K562 (cell line): ENCODE data around the gene SRL. TPM values are rescaled to one million over a fixed set of nuclear protein-coding genes. Genes with fewer than 3 reads are reported as not detected.
A peak's percentile ranks its signal among the peaks of the same experiment; 100 is the strongest.

Experiments
- ARHGAP35 ChIP-seq: fragments of 450-650 bp; IDR thresholded peaks from 2 replicates; pipeline ENCODE4 v1.6.1; 2018; ENCODE audit not compliant: partially characterized antibody
- CBFA2T2 ChIP-seq: fragments of 450-650 bp; conservative IDR thresholded peaks from 2 replicates; pipeline ENCODE4 v1.6.1; 2017; ENCODE audit warnings: mild to moderate bottlenecking
- CHD4 ChIP-seq: fragments of 200-600 bp; sonication (generic); IDR thresholded peaks from 3 replicates; pipeline ENCODE4 v1.6.1; 2012; ENCODE audit warnings: low read depth, mild to moderate bottlenecking, mixed read lengths, low read length, inconsistent platforms; ENCODE audit not compliant: insufficient read depth, insufficient replicate concordance, poor library complexity, severe bottlenecking
- CREB5 ChIP-seq: fragments of 250-450 bp; sonication (Bioruptor Pico); IDR thresholded peaks from 2 replicates; pipeline ENCODE4 v1.5.0; 2020; ENCODE audit warnings: mild to moderate bottlenecking
- ERF ChIP-seq: fragments of 450-650 bp; formaldehyde crosslinking; IDR thresholded peaks from 2 replicates; pipeline ENCODE4 v1.4.0; 2020; ENCODE audit warnings: mild to moderate bottlenecking, mixed read lengths
- FIP1L1 ChIP-seq: fragments of 200-400 bp; formaldehyde crosslinking; IDR thresholded peaks from 2 replicates; pipeline ENCODE4 v1.6.1; 2018; ENCODE audit warnings: mild to moderate bottlenecking, low read depth, low read length; ENCODE audit not compliant: poor library complexity, severe bottlenecking
- HIVEP1 ChIP-seq: fragments of 250-450 bp; sonication (Bioruptor Pico); IDR thresholded peaks from 2 replicates; pipeline ENCODE4 v1.4.0; 2020; ENCODE audit warnings: mild to moderate bottlenecking
- KLF13 ChIP-seq: fragments of 450-650 bp; IDR thresholded peaks from 2 replicates; pipeline ENCODE4 v1.6.1; 2016; ENCODE audit warnings: missing genetic modification characterization, low read depth, mild to moderate bottlenecking, missing compliant biosample characterization, moderate library complexity, borderline replicate concordance
- MAFF ChIP-seq: IDR thresholded peaks from 2 replicates; pipeline ENCODE4 v1.6.1; 2012; ENCODE audit warnings: low read length, improper control_type of control experiment
- NELFE ChIP-seq: IDR thresholded peaks from 2 replicates; pipeline ENCODE4 v1.6.1; 2011; ENCODE audit warnings: mild to moderate bottlenecking; ENCODE audit not compliant: insufficient read depth, insufficient read length
- NFIX ChIP-seq: fragments of 250-450 bp; sonication (Bioruptor Pico); IDR thresholded peaks from 2 replicates; pipeline ENCODE4 v1.4.0; 2020; ENCODE audit warnings: low read depth, mild to moderate bottlenecking, moderate library complexity
- NR2C2 ChIP-seq, 2 experiments: fragments of 200-800 bp in 1 of 2; sonication (Bioruptor generic) in 1 of 2; sonication (generic) in 1 of 2; formaldehyde crosslinking in 1 of 2; IDR thresholded peaks; 2 replicates each; pipeline versions ENCODE4 v1.6.1 to v1.8.0; 2016 to 2022; ENCODE audit warnings: mild to moderate bottlenecking in 1 of 2, missing compliant biosample characterization in 1 of 2, missing genetic modification characterization in 1 of 2, missing genetic modification reagents in 1 of 2
- RB1 ChIP-seq: fragments of 450-650 bp; IDR thresholded peaks from 2 replicates; pipeline ENCODE4 v1.6.1; 2017; ENCODE audit warnings: low read depth, mild to moderate bottlenecking
- THRAP3 ChIP-seq: fragments of 450-650 bp; IDR thresholded peaks from 2 replicates; pipeline ENCODE4 v1.6.1; 2016; ENCODE audit warnings: mild to moderate bottlenecking, inconsistent platforms, borderline replicate concordance
- TRIM24 ChIP-seq, 2 experiments: fragments of 450-650 bp; IDR thresholded peaks; 2 replicates each; pipeline ENCODE4 v1.6.1; 2016
- ZNF12 ChIP-seq: sonication (generic); formaldehyde crosslinking; IDR thresholded peaks from 2 replicates; pipeline ENCODE4 v1.4.0; 2020; ENCODE audit warnings: mild to moderate bottlenecking, missing genetic modification reagents
- ZNF124 ChIP-seq: sonication (generic); formaldehyde crosslinking; IDR thresholded peaks from 2 replicates; pipeline ENCODE4 v1.8.1; 2022; ENCODE audit warnings: missing genetic modification reagents
- ZNF274 ChIP-seq: IDR thresholded peaks from 2 replicates; pipeline ENCODE4 v1.6.1; 2011; ENCODE audit warnings: low read depth, mild to moderate bottlenecking, low read length, moderate library complexity, borderline replicate concordance
- ZNF445 ChIP-seq: fragments of 250-450 bp; sonication (Bioruptor Pico); IDR thresholded peaks from 2 replicates; pipeline ENCODE4 v1.4.0; 2020; ENCODE audit warnings: low read depth, mild to moderate bottlenecking, moderate library complexity
- ZNF584 ChIP-seq: fragments of 200-800 bp; sonication (Bioruptor generic); IDR thresholded peaks from 2 replicates; pipeline ENCODE4 v1.6.1; 2016; ENCODE audit warnings: low read depth, mild to moderate bottlenecking, missing genetic modification characterization, missing compliant biosample characterization
- polyA plus RNA-seq, 8 experiments: library from polyadenylated mRNA; depleted of rRNA in 4 of 8; stranded (reverse) in 5 of 8; unstranded in 3 of 8; fragments of >200 nt; fragmentation: Nextera tagmentation in 2 of 8; fragmentation: Illumina TruSeq in 1 of 8; extraction: Ambion mirVana in 2 of 8; extraction: Trizol in 1 of 8; gene quantifications; 2 replicates each; pipeline versions ENCODE4 v1.2.1 to v1.2.3, GENCODE V29; 2011 to 2014; ENCODE audit warnings: inconsistent platforms in 1 of 8, missing spikeins in 1 of 8
- total RNA-seq, 7 experiments: library from RNA; depleted of rRNA in 6 of 7; stranded (reverse); fragments of >200 nt in 6 of 7; fragmentation: Illumina TruSeq in 2 of 7; extraction: Trizol in 2 of 7; gene quantifications; 2 replicates each; pipeline versions ENCODE4 v1.2.1 to v1.2.3, GENCODE V29; 2011 to 2021; ENCODE audit warnings: low replicate concordance in 1 of 7
- TF ChIP-seq, protein P1 (sequence below): fragments of 450-650 bp; IDR thresholded peaks from 2 replicates; pipeline ENCODE4 v1.6.1; 2014; ENCODE audit warnings: low read depth, mild to moderate bottlenecking, moderate library complexity, borderline replicate concordance
- TF ChIP-seq, protein P2 (sequence below): sonication (generic); IDR thresholded peaks from 2 replicates; pipeline ENCODE4 v1.6.1; 2016
- TF ChIP-seq, protein P3 (sequence below): IDR thresholded peaks from 3 replicates; pipeline ENCODE4 v1.6.1; 2011; ENCODE audit warnings: borderline replicate concordance, mild to moderate bottlenecking; ENCODE audit not compliant: insufficient read length, insufficient read depth

Gene SRL
- total and polyA plus RNA-seq, 9 of the 15 experiments (the other 6 are each of a cell fraction or from before 2014, with no cell fraction given), result 0.01 TPM; not detected in 8

DNA sequence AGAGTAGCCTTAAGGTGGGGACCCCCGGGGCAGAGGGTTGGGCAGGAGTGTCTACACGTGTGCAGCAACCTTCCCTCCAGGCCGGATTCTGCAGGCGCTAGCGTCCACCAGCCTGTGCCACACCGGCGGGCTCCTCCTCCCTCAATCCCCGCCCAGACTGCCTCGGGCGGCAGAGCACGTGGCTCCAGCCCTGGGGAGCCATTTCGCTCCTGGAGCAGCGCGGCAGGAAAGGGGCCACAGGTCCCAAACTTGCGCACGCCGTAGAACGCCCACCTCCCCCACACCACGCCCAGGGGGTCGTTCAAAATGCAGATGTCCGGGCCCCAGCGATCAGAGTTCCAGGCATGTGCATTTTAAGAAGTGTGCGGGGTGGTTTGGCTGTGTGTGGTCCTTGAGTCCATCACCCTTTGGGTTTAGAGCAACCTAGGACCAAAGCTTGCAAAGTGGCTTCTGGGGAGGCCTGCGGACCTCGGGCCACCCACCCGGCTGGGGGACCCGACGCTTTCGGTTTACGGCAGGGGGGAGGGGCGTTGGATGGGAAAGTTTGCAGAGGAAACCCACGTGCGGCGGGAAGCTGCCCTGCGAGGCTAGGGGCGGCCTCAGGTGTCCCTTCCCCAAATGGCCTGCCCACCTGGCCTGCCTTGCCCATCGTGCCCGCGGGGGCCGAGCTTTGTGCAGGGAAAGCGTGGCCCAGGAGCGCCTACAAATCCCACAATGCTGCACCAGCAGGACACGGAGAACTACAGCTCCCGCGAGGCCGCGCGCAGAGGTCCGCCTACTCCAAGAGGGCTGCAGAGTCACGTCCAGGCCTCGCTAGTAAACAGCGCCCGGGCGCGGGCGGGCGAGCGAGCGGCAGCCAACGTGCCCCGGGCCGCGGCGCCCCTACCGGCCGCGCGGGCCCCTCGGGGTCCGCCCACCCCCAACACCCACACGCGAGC is 29.6 kb upstream of the SRL start (continued):
- TF ChIP-seq NFIX (no peak), ARHGAP35 (no peak), CBFA2T2 (no peak), HIVEP1 (CRISPR knock-in tag) (no peak), ERF (CRISPR knock-in tag) (peak; percentile 77; the same call in 1 of the 2 replicates), NR2C2 (CRISPR knock-in tag; IDR thresholded peaks at IDR 0.05) (peak; percentile 51; the same call in 1 of the 2 replicates), NR2C2 (tag; IDR thresholded peaks at IDR 0.05) (peak; percentile 79), THRAP3 (no peak), ZNF12 (CRISPR knock-in tag) (peak; percentile 20; the same call in 1 of the 2 replicates), ZNF584 (CRISPR knock-in tag) (no peak), MAFF (no peak), ZNF445 (CRISPR knock-in tag) (no peak), RB1 (peak; percentile 65), ZNF124 (CRISPR knock-in tag) (no peak), KLF13 (tag) (peak; percentile 7; the same call in 1 of the 2 replicates), CREB5 (no peak), CHD4 (no peak), ZNF274 (no peak), NELFE (no peak), FIP1L1 (no peak), TRIM24 (IDR thresholded peaks at IDR 0.05) (no peak)
- TF ChIP-seq, protein P1, sequence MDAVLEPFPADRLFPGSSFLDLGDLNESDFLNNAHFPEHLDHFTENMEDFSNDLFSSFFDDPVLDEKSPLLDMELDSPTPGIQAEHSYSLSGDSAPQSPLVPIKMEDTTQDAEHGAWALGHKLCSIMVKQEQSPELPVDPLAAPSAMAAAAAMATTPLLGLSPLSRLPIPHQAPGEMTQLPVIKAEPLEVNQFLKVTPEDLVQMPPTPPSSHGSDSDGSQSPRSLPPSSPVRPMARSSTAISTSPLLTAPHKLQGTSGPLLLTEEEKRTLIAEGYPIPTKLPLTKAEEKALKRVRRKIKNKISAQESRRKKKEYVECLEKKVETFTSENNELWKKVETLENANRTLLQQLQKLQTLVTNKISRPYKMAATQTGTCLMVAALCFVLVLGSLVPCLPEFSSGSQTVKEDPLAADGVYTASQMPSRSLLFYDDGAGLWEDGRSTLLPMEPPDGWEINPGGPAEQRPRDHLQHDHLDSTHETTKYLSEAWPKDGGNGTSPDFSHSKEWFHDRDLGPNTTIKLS, result peak; percentile 82
- TF ChIP-seq, protein P2, sequence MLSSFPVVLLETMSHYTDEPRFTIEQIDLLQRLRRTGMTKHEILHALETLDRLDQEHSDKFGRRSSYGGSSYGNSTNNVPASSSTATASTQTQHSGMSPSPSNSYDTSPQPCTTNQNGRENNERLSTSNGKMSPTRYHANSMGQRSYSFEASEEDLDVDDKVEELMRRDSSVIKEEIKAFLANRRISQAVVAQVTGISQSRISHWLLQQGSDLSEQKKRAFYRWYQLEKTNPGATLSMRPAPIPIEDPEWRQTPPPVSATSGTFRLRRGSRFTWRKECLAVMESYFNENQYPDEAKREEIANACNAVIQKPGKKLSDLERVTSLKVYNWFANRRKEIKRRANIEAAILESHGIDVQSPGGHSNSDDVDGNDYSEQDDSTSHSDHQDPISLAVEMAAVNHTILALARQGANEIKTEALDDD, result no peak
- TF ChIP-seq, protein P3, sequence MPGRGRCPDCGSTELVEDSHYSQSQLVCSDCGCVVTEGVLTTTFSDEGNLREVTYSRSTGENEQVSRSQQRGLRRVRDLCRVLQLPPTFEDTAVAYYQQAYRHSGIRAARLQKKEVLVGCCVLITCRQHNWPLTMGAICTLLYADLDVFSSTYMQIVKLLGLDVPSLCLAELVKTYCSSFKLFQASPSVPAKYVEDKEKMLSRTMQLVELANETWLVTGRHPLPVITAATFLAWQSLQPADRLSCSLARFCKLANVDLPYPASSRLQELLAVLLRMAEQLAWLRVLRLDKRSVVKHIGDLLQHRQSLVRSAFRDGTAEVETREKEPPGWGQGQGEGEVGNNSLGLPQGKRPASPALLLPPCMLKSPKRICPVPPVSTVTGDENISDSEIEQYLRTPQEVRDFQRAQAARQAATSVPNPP, result no peak
